HepG2 (cell line): ENCODE results near the gene SLC38A2. TPM values are rescaled to one million over a fixed set of nuclear protein-coding genes. Genes with fewer than 3 reads are reported as not detected.

Experiments
- AHR ChIP-seq: IDR thresholded peaks from 2 replicates; pipeline ENCODE4 v1.6.1; 2018; ENCODE audit warnings: missing genetic modification reagents, missing compliant biosample characterization
- ATF3 ChIP-seq: sonication (generic); formaldehyde crosslinking; IDR thresholded peaks from 2 replicates; pipeline ENCODE4 v1.4.0; 2020; ENCODE audit warnings: missing genetic modification reagents
- CREB3 ChIP-seq: sonication (generic); formaldehyde crosslinking; IDR thresholded peaks from 2 replicates; pipeline ENCODE4 v1.5.0; 2020; ENCODE audit warnings: missing genetic modification reagents
- DNMT3B ChIP-seq: conservative IDR thresholded peaks from 2 replicates; pipeline ENCODE4 v1.6.1; 2016; ENCODE audit warnings: missing biosample characterization, control low read depth
- EZH2 ChIP-seq: conservative IDR thresholded peaks from 2 replicates; pipeline ENCODE4 v1.6.1; 2012; ENCODE audit warnings: mild to moderate bottlenecking, low read depth, low read length, moderate library complexity
- FOXJ3 ChIP-seq: sonication (generic); formaldehyde crosslinking; IDR thresholded peaks from 2 replicates; pipeline ENCODE4 v1.4.0; 2020; ENCODE audit warnings: missing genetic modification reagents, mild to moderate bottlenecking, borderline replicate concordance
- IRF2 ChIP-seq: IDR thresholded peaks from 2 replicates; pipeline ENCODE4 v1.6.1; 2018; ENCODE audit warnings: missing genetic modification reagents, missing compliant biosample characterization
- KDM1A ChIP-seq: IDR thresholded peaks from 2 replicates; pipeline ENCODE4 v1.6.1; 2016; ENCODE audit warnings: missing compliant biosample characterization
- KDM5B ChIP-seq: sonication (generic); formaldehyde crosslinking; IDR thresholded peaks from 2 replicates; pipeline ENCODE4 v1.4.0; 2020; ENCODE audit warnings: missing genetic modification reagents, mild to moderate bottlenecking, borderline replicate concordance
- MLLT10 ChIP-seq: sonication (generic); formaldehyde crosslinking; IDR thresholded peaks from 2 replicates; pipeline ENCODE4 v1.4.0; 2020; ENCODE audit warnings: missing genetic modification reagents
- SAFB2 ChIP-seq: sonication (generic); formaldehyde crosslinking; IDR thresholded peaks from 2 replicates; pipeline ENCODE4 v1.5.1; 2020; ENCODE audit warnings: missing genetic modification reagents, low read depth, mild to moderate bottlenecking, borderline replicate concordance
- ZNF142 ChIP-seq: sonication (generic); formaldehyde crosslinking; IDR thresholded peaks from 2 replicates; pipeline ENCODE4 v1.4.0; 2020; ENCODE audit warnings: missing genetic modification reagents
- ZNF205 ChIP-seq: IDR thresholded peaks from 2 replicates; pipeline ENCODE4 v1.6.1; 2018; ENCODE audit warnings: missing biosample characterization, missing genetic modification reagents
- ZNF292 ChIP-seq: sonication (generic); formaldehyde crosslinking; IDR thresholded peaks from 2 replicates; pipeline ENCODE4 v1.8.1; 2022; ENCODE audit warnings: mild to moderate bottlenecking, low read depth, missing genetic modification reagents, borderline replicate concordance
- ZNF382 ChIP-seq: sonication (generic); formaldehyde crosslinking; IDR thresholded peaks from 2 replicates; pipeline ENCODE4 v1.5.0; 2020; ENCODE audit warnings: missing genetic modification reagents, mild to moderate bottlenecking, borderline replicate concordance
- ZNF414 ChIP-seq: sonication (generic); formaldehyde crosslinking; IDR thresholded peaks from 2 replicates; pipeline ENCODE4 v1.5.0; 2020; ENCODE audit warnings: missing genetic modification reagents
- ZNF484 ChIP-seq: sonication (generic); formaldehyde crosslinking; IDR thresholded peaks from 2 replicates; pipeline ENCODE4 v1.5.1; 2020; ENCODE audit warnings: mild to moderate bottlenecking, low read depth, missing genetic modification reagents, borderline replicate concordance
- ZNF572 ChIP-seq: sonication (generic); formaldehyde crosslinking; IDR thresholded peaks from 2 replicates; pipeline ENCODE4 v1.5.1; 2020; ENCODE audit warnings: mild to moderate bottlenecking, missing genetic modification reagents
- ZNF670 ChIP-seq: sonication (generic); formaldehyde crosslinking; IDR thresholded peaks from 2 replicates; pipeline ENCODE4 v1.8.0; 2022; ENCODE audit warnings: mild to moderate bottlenecking, missing genetic modification reagents, borderline replicate concordance
- ZNF678 ChIP-seq: sonication (generic); formaldehyde crosslinking; IDR thresholded peaks from 2 replicates; pipeline ENCODE4 v1.4.0; 2020; ENCODE audit warnings: mild to moderate bottlenecking, missing genetic modification reagents
- ZNF75D ChIP-seq: sonication (generic); formaldehyde crosslinking; IDR thresholded peaks from 2 replicates; pipeline ENCODE4 v1.8.1; 2023; ENCODE audit warnings: missing genetic modification reagents, mild to moderate bottlenecking, borderline replicate concordance
- ZNF775 ChIP-seq: sonication (generic); formaldehyde crosslinking; IDR thresholded peaks from 2 replicates; pipeline ENCODE4 v1.4.0; 2020; ENCODE audit warnings: missing genetic modification reagents, mild to moderate bottlenecking, moderate library complexity, borderline replicate concordance
- ZSCAN25 ChIP-seq: sonication (generic); formaldehyde crosslinking; IDR thresholded peaks from 2 replicates; pipeline ENCODE4 v1.8.0; 2022; ENCODE audit warnings: mild to moderate bottlenecking, missing genetic modification reagents
- polyA plus RNA-seq, 8 experiments: library from polyadenylated mRNA; depleted of rRNA in 3 of 8; stranded (reverse) in 7 of 8; unstranded in 1 of 8; fragments of >200 nt; fragmentation: Illumina TruSeq in 4 of 8; extraction: Trizol in 4 of 8; gene quantifications; 2 replicates each; pipeline versions ENCODE4 v1.2.1 to v1.2.3, GENCODE V29; 2011 to 2016; ENCODE audit warnings: low read depth in 4 of 8, missing spikeins in 1 of 8, mixed read lengths in 1 of 8; ENCODE audit not compliant: insufficient read depth in 1 of 8
- total RNA-seq, 5 experiments: library from RNA; depleted of rRNA; stranded (reverse); fragments of >200 nt; fragmentation: Illumina TruSeq; extraction: Trizol; gene quantifications; 2 replicates each; pipeline ENCODE4 v1.2.3, GENCODE V29; 2016; ENCODE audit warnings: low read depth in 1 of 5

SLC38A2 gene
- total and polyA plus RNA-seq, 2 of the 13 experiments (the other 11 are each of a cell fraction or from before 2014, with no cell fraction given), result 368 to 880 TPM

GRCh38 chr12:46367351-46368029 is 5.1 kb downstream of the SLC38A2 start (continued):
- TF ChIP-seq IRF2 (CRISPR knock-in tag), result peak; percentile 43; the same call in 1 of the 2 replicates
- TF ChIP-seq ZNF142, result 0 out of 2 replicates have a peak, but pooled peaks have one; percentile 29
- no peak for TF ChIP-seq ATF3 (CRISPR knock-in tag)
- TF ChIP-seq EZH2, result no peak
- TF ChIP-seq ZNF205 (CRISPR knock-in tag), result no peak
- TF ChIP-seq DNMT3B, result 0 out of 2 replicates have a peak, but pooled peaks have one; percentile 35
- TF ChIP-seq ZNF678 (CRISPR knock-in tag), result no peak
- no peak for TF ChIP-seq FOXJ3 (CRISPR knock-in tag)
- TF ChIP-seq MLLT10 (CRISPR knock-in tag), result 0 out of 2 replicates have a peak, but pooled peaks have one; percentile 23
- TF ChIP-seq ZNF292 (CRISPR knock-in tag), result no peak
- no peak for TF ChIP-seq ZNF484 (CRISPR knock-in tag)
- TF ChIP-seq ZNF572 (CRISPR knock-in tag), result no peak
- no peak for TF ChIP-seq CREB3 (CRISPR knock-in tag)
- no peak for TF ChIP-seq AHR
- TF ChIP-seq ZNF382, result no peak
- TF ChIP-seq ZNF75D, result no peak
- no peak for TF ChIP-seq ZNF670
- no peak for TF ChIP-seq KDM5B (CRISPR knock-in tag)
- no peak for TF ChIP-seq ZNF775 (CRISPR knock-in tag)
- no peak for TF ChIP-seq SAFB2
- no peak for TF ChIP-seq ZNF414 (CRISPR knock-in tag)
- no peak for TF ChIP-seq KDM1A
- TF ChIP-seq ZSCAN25 (CRISPR knock-in tag), result no peak
